CD8-positive, alpha-beta memory T cell (primary cell): ENCODE results near the gene FANCI. TPM values are rescaled to one million over a fixed set of nuclear protein-coding genes. Genes with fewer than 3 reads are reported as not detected.
A peak's percentile ranks its signal among the peaks of the same experiment; 100 is the strongest.

Source experiments
- CTCF ChIA-PET: fragments of 350-600 bp; sonication (Branson Sonifier 250); formaldehyde crosslinking; loops from one replicate; lab custom pipeline; 2021; ENCODE audit warnings: antibody characterized with exemption; lab: Charles Lee
- POLR2A ChIA-PET: fragments of 350-600 bp; sonication (Branson Sonifier 250); formaldehyde crosslinking; loops from one replicate; lab custom pipeline; 2021; ENCODE audit warnings: antibody characterized with exemption; lab: Charles Lee
- DNase-seq, 5 donors: peaks; one replicate each; pipeline versions ENCODE4 v3.0.0 to v3.0.0-alpha.2; 2020 to 2022; ENCODE audit warnings: mixed read lengths in 1 of 5
- H3K27ac ChIP-seq: one replicate; pipeline ENCODE4 v1.7.0; 2013; ENCODE audit warnings: low read depth, mild to moderate bottlenecking, low read length, moderate library complexity
- H3K27me3 ChIP-seq: 2 replicates; pipeline ENCODE4 v1.7.0; 2013; ENCODE audit warnings: low read length, mild to moderate bottlenecking; ENCODE audit not compliant: insufficient read depth, poor library complexity, severe bottlenecking
- H3K36me3 ChIP-seq: 2 replicates; pipeline ENCODE4 v1.7.0; 2013; ENCODE audit warnings: mild to moderate bottlenecking, low read length, moderate library complexity; ENCODE audit not compliant: insufficient read depth
- H3K4me1 ChIP-seq: 2 replicates; pipeline ENCODE4 v1.7.0; 2013; ENCODE audit warnings: mild to moderate bottlenecking, low read length, moderate library complexity; ENCODE audit not compliant: insufficient read depth
- H3K4me3 ChIP-seq: 2 replicates; pipeline ENCODE4 v1.7.0; 2013; ENCODE audit warnings: mild to moderate bottlenecking, low read length
- H3K9me3 ChIP-seq: 2 replicates; pipeline ENCODE4 v1.7.0; 2013; ENCODE audit warnings: mild to moderate bottlenecking, low read length
- H3K27ac Mint-ChIP-seq, 8 donors: one replicate each; pipeline ENCODE4 v1.8.0; 2020 to 2021; ENCODE audit warnings: mixed read lengths in 8 of 8, mild to moderate bottlenecking in 6 of 8, inconsistent platforms in 3 of 8, moderate library complexity in 3 of 8
- H3K27me3 Mint-ChIP-seq, 2 donors: one replicate each; pipeline ENCODE4 v1.8.0; 2020 to 2021; ENCODE audit warnings: mixed read lengths in 2 of 2, mild to moderate bottlenecking in 1 of 2, moderate library complexity in 1 of 2
- H3K36me3 Mint-ChIP-seq, 3 donors: one replicate each; pipeline ENCODE4 v1.8.0; 2020 to 2021; ENCODE audit warnings: mixed read lengths in 3 of 3, inconsistent platforms in 1 of 3, mild to moderate bottlenecking in 1 of 3
- H3K4me1 Mint-ChIP-seq, 3 donors: one replicate each; pipeline ENCODE4 v1.8.0; 2020 to 2021; ENCODE audit warnings: mixed read lengths in 3 of 3, inconsistent platforms in 1 of 3, mild to moderate bottlenecking in 1 of 3
- H3K4me3 Mint-ChIP-seq, 7 donors: one replicate each; pipeline ENCODE4 v1.8.0; 2020 to 2021; ENCODE audit warnings: mixed read lengths in 7 of 7, mild to moderate bottlenecking in 6 of 7, moderate library complexity in 4 of 7, inconsistent platforms in 2 of 7
- H3K9me3 Mint-ChIP-seq, 5 donors: one replicate each; pipeline ENCODE4 v1.8.0; 2020 to 2022; ENCODE audit warnings: mixed read lengths in 5 of 5, mild to moderate bottlenecking in 3 of 5, moderate library complexity in 2 of 5, inconsistent platforms in 1 of 5
- polyA plus RNA-seq: library from polyadenylated mRNA; unstranded; fragments of 300-500 nt; fragmentation: Illumina TruSeq; gene quantifications from one replicate; pipeline ENCODE4 v1.2.3, GENCODE V29; 2021
- total RNA-seq, 2 experiments: library from RNA; stranded (reverse); gene quantifications; one replicate each; pipeline ENCODE4 v1.2.3, GENCODE V29; 2021

The FANCI gene
- total and polyA plus RNA-seq, 3 experiments from 2014 or later, result 6.7 to 145 (median 140) TPM

- Mint-ChIP-seq H3K27me3 (peaks cover 0 to 2% of the 10 kb centered on the region in 2 donors), H3K4me1 (peaks cover 4 to 11% (median 9%) of the 10 kb centered on the region in 3 donors), H3K27ac (peak overlapping the region in 5 of 8 donors; percentile 14 to 87 (median 64)), H3K4me3 (no peak overlapping the region), H3K9me3 (no peaks in the 10 kb centered on the region), H3K36me3 (peaks cover 6 to 96% (median 33%) of the 10 kb centered on the region in 3 donors)
- CTCF ChIA-PET, result interaction anchor here (1.5 to 2.4 kb wide), 2 partner anchors 9 to 11 kb away, joined by 3 to 9 read pairs; no protein-coding TSS in a partner anchor
- no peak for DNase-seq
- Histone ChIP-seq H3K27me3 (no peaks in the 10 kb centered on the region), H3K27ac (no peak overlapping the region), H3K36me3 (peaks cover 94% of the 10 kb centered on the region), H3K4me3 (no peak overlapping the region), H3K9me3 (no peaks in the 10 kb centered on the region), H3K4me1 (no peaks in the 10 kb centered on the region)
- POLR2A ChIA-PET, result no interaction called here
Measured at GRCh38 chr15:89321521-89322410, 78.0 kb downstream of the FANCI start.

- CTCF ChIA-PET, result interaction anchor here (1.5 to 2.4 kb wide), 2 partner anchors 10 kb away, joined by 3 to 9 read pairs; no protein-coding TSS in a partner anchor
- H3K9me3 Mint-ChIP-seq, result no peaks in the 10 kb centered on the region
- peaks cover 8 to 20% (median 16%) of the 10 kb centered on the region in 3 donors for H3K4me1 Mint-ChIP-seq
- peaks cover 6 to 96% (median 26%) of the 10 kb centered on the region in 3 donors for H3K36me3 Mint-ChIP-seq
- Histone ChIP-seq H3K9me3 (no peaks in the 10 kb centered on the region), H3K36me3 (peaks cover 95% of the 10 kb centered on the region), H3K4me1 (no peaks in the 10 kb centered on the region), H3K27ac (no peak overlapping the region), H3K4me3 (no peak overlapping the region), H3K27me3 (no peaks in the 10 kb centered on the region)
- DNase-seq, result no peak
- POLR2A ChIA-PET, result no interaction called here
- H3K27me3 Mint-ChIP-seq, result peaks cover 0 to 2% of the 10 kb centered on the region in 2 donors
- H3K27ac Mint-ChIP-seq, result peak overlapping the region in 5 of 8 donors; percentile 33 to 76 (median 67)
- no peak overlapping the region for H3K4me3 Mint-ChIP-seq
Measured at GRCh38 chr15:89322822-89323221, 79.0 kb downstream of the FANCI start.

GRCh38 chr15:89323825-89324224, 80.0 kb downstream of the FANCI start:
- no peaks in the 10 kb centered on the region for H3K9me3 Mint-ChIP-seq
- Histone ChIP-seq H3K36me3 (peaks cover 97% of the 10 kb centered on the region), H3K27ac (no peak overlapping the region), H3K4me3 (no peak overlapping the region), H3K4me1 (peaks cover 8% of the 10 kb centered on the region), H3K27me3 (no peaks in the 10 kb centered on the region), H3K9me3 (no peaks in the 10 kb centered on the region)
- H3K27me3 Mint-ChIP-seq, result peaks cover 0 to 2% of the 10 kb centered on the region in 2 donors
- peaks cover 6 to 96% (median 27%) of the 10 kb centered on the region in 3 donors for H3K36me3 Mint-ChIP-seq
- ChIA-PET CTCF (interaction anchor here (1.2 to 2.4 kb wide), 2 partner anchors 9 kb away, joined by 3 to 9 read pairs; no protein-coding TSS in a partner anchor), POLR2A (no interaction called here)
- peaks cover 11 to 27% (median 21%) of the 10 kb centered on the region in 3 donors for H3K4me1 Mint-ChIP-seq
- DNase-seq, result no peak
- no peak overlapping the region for H3K4me3 Mint-ChIP-seq
- no peak overlapping the region for H3K27ac Mint-ChIP-seq

- Mint-ChIP-seq H3K4me3 (peak overlapping the region in 1 of 7 donors; percentile 13), H3K27ac (peak overlapping the region in 5 of 8 donors; percentile 36 to 85 (median 57)), H3K27me3 (peaks cover 0 to 2% of the 10 kb centered on the region in 2 donors), H3K36me3 (peaks cover 10 to 96% (median 23%) of the 10 kb centered on the region in 3 donors), H3K4me1 (peaks cover 22 to 37% (median 27%) of the 10 kb centered on the region in 3 donors), H3K9me3 (no peaks in the 10 kb centered on the region)
- Histone ChIP-seq H3K4me1 (peaks cover 22% of the 10 kb centered on the region), H3K9me3 (no peaks in the 10 kb centered on the region), H3K36me3 (peaks cover 97% of the 10 kb centered on the region), H3K27ac (no peak overlapping the region), H3K4me3 (no peak overlapping the region), H3K27me3 (no peaks in the 10 kb centered on the region)
- ChIA-PET POLR2A (no interaction called here), CTCF (no interaction called here)
- no peak for DNase-seq
Measured at GRCh38 chr15:89325039-89325803, 81.4 kb downstream of the FANCI start.

GRCh38 chr15:89326316-89326715, 82.5 kb downstream of the FANCI start:
- Mint-ChIP-seq H3K27me3 (peaks cover 0 to 2% of the 10 kb centered on the region in 2 donors), H3K9me3 (no peaks in the 10 kb centered on the region), H3K4me3 (no peak overlapping the region), H3K4me1 (peaks cover 33 to 48% (median 38%) of the 10 kb centered on the region in 3 donors), H3K36me3 (peaks cover 16 to 97% (median 26%) of the 10 kb centered on the region in 3 donors), H3K27ac (peak overlapping the region in 5 of 8 donors; percentile 23 to 87 (median 35))
- no peak overlapping the region for H3K27ac ChIP-seq
- CTCF ChIA-PET, result interaction anchor here (1.8 kb wide), 1 partner anchor 32 kb away, joined by 5 read pairs; no protein-coding TSS in a partner anchor
- POLR2A ChIA-PET, result no interaction called here
- peaks cover 96% of the 10 kb centered on the region for H3K36me3 ChIP-seq
- peaks cover 33% of the 10 kb centered on the region for H3K4me1 ChIP-seq
- no peak for DNase-seq
- H3K27me3 ChIP-seq, result no peaks in the 10 kb centered on the region
- H3K4me3 ChIP-seq, result no peak overlapping the region
- no peaks in the 10 kb centered on the region for H3K9me3 ChIP-seq

GRCh38 chr15:89327113-89327512, 83.3 kb downstream of the FANCI start:
- Mint-ChIP-seq H3K36me3 (peaks cover 22 to 97% (median 27%) of the 10 kb centered on the region in 3 donors), H3K4me1 (peaks cover 41 to 56% (median 46%) of the 10 kb centered on the region in 3 donors), H3K4me3 (no peak overlapping the region), H3K27ac (peak overlapping the region in 4 of 8 donors; percentile 14 to 78 (median 40)), H3K9me3 (no peaks in the 10 kb centered on the region), H3K27me3 (peaks cover 0 to 2% of the 10 kb centered on the region in 2 donors)
- Histone ChIP-seq H3K27ac (no peak overlapping the region), H3K4me3 (no peak overlapping the region), H3K27me3 (no peaks in the 10 kb centered on the region), H3K36me3 (peaks cover 96% of the 10 kb centered on the region), H3K4me1 (peaks cover 41% of the 10 kb centered on the region), H3K9me3 (no peaks in the 10 kb centered on the region)
- CTCF ChIA-PET, result interaction anchor here (1.0 to 1.8 kb wide), 2 partner anchors 32 to 120 kb away, joined by 4 to 5 read pairs; no protein-coding TSS in a partner anchor
- DNase-seq, result no peak
- POLR2A ChIA-PET, result no interaction called here

- H3K4me3 ChIP-seq, result no peak overlapping the region
- peaks cover 83% of the 10 kb centered on the region for H3K36me3 ChIP-seq
- H3K27ac ChIP-seq, result no peak overlapping the region
- DNase-seq, result no peak
- peaks cover 0 to 2% of the 10 kb centered on the region in 2 donors for H3K27me3 Mint-ChIP-seq
- peaks cover 46 to 62% (median 55%) of the 10 kb centered on the region in 3 donors for H3K4me1 Mint-ChIP-seq
- H3K9me3 ChIP-seq, result no peaks in the 10 kb centered on the region
- H3K4me1 ChIP-seq, result peaks cover 55% of the 10 kb centered on the region
- ChIA-PET POLR2A (no interaction called here), CTCF (interaction anchor here (1.0 to 3.9 kb wide), 3 partner anchors 29 to 122 kb away, joined by 3 to 13 read pairs (median 5); no protein-coding TSS in a partner anchor)
- peaks cover 19 to 90% (median 21%) of the 10 kb centered on the region in 3 donors for H3K36me3 Mint-ChIP-seq
- peak overlapping the region; percentile 56 to 88 (median 73) for H3K27ac Mint-ChIP-seq
- H3K27me3 ChIP-seq, result no peaks in the 10 kb centered on the region
- no peaks in the 10 kb centered on the region for H3K9me3 Mint-ChIP-seq
- peak overlapping the region in 1 of 7 donors; percentile 63 for H3K4me3 Mint-ChIP-seq
Measured at GRCh38 chr15:89328398-89329254, 84.8 kb downstream of the FANCI start.
